OCI-LY7 (cell line): ENCODE measurements around the gene CCDC60.

Source experiments
- CTCF ChIP-seq: fragments of 200-600 bp; sonication (generic); conservative IDR thresholded peaks from 2 replicates; pipeline ENCODE4 v1.5.1; 2014; ENCODE audit warnings: mild to moderate bottlenecking, antibody characterized with exemption, low read length, moderate library complexity, mixed read lengths
- EZH2phosphoT487 ChIP-seq: fragments of 200-600 bp; sonication (generic); IDR thresholded peaks from 2 replicates; pipeline ENCODE4 v1.6.1; 2018; ENCODE audit warnings: low read depth, borderline replicate concordance, mild to moderate bottlenecking, mixed run types, antibody characterized with exemption, low read length, moderate library complexity, mixed read lengths

- TF ChIP-seq CTCF, result no peak
- no peak for TF ChIP-seq EZH2phosphoT487
Measured at GRCh38 chr12:119307747-119308146, 26.8 kb upstream of the CCDC60 start.
